NOMO-1 treated with DMSO at 0.1 percent for 48 hours (cell line): Measurements from ENCODE around the gene IL15.
A peak's percentile ranks its signal among the peaks of the same experiment; 100 is the strongest.
"Not testable (repeated sequence)": the region's sequence is repeated elsewhere in the genome, so short reads cannot be mapped to it uniquely, and the experiment has no call there.

Source experiments
- DNase-seq: peaks from one replicate; lab custom pipeline; 2025; ENCODE audit not compliant: unreplicated experiment; lab: John Stamatoyannopoulos, UW

IL15 gene

DNA sequence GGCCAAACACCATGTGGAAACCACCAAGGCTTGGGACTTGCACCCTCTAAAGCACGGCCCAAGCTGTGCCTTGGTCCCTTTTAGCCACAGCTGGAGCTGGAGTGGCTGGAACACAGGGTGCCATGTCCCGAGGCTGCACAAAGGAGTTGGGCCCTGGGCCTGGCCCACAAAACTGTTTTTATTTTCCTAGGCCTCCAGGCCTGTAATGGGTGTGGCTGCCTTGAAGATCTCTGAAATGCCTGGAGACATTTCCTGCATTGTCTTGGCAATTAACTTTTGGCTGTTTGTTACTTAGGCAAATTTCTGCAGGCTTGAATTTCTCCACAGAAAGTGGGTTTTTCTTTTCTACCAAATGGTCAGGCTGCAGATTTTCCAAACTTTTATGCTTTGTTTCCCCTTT lies 55.7 kb downstream of the IL15 start:
- no peak for DNase-seq

DNA sequence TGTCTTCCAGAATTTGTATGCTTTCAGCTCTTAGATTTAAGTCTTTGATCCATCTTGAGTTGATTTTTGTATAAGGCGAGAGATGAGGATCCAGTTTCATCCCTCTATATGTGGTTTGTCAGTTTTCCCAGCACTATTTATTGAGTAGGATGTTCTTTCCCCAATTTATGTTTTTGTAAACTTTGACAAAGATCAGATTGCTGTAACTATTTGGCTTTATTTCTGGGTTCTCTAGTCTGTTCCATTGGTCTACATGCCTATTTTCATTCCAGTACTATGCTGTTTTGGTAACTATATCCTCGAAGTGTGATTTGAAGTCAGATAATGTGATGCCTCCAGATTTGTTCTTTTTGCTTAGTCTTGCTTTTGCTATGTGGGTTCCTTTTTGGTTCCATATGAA lies 60.7 kb downstream of the IL15 start:
- no peak for DNase-seq

DNA sequence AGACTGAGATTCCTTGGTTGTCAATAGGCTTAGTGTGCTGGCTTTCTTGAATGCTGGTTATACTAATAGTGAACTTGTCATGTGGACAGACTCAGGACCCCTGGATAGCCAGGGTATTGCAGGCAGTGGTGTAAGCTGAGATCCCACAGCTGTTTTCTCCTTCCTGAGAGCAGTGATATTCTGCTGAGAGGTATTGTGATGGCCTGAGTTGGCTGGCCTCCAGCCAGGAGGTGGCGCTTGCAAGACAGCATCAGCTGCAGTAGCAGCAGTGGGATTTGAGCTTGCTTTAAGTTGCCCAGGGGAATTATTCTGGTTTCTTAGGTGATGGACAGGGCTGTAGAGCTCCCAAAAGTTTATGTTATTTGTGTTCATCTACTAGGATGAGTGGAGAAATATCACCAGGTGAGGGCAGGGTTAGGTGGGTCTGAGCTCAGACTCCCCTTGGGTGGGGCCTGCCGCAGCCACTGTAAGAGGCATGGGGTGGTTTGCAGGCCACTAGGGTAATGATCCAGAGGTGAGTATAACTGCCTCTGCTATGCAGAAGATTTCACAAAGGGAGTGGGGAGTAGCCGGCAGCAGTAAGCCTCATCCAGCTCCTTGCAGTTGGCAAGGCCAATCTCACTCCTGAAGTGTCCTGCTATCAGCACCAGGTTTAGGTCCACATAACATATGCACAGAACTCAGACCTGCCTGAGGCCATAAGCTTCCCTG lies 66.2 kb downstream of the IL15 start:
- no peak for DNase-seq

DNA sequence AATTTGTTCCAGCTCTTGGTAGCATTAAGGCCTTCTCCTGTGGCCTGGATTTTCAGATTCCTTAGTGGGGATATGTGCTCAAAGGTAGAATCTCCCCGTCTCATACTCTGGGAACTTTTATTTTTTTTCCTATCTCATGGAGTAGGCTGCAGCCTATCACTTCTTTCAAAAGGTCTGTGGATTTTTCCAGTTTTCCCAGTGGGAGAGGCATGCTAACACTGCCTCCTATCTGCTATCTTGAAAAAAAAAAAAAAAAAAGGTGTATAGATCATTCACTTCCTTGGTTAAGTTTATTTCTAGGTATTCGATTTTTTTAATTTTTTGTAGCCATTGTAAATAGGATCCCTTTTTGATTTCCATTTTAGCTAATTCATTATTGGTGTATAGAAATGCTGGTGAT lies 67.1 kb downstream of the IL15 start:
- no peak for DNase-seq

DNA sequence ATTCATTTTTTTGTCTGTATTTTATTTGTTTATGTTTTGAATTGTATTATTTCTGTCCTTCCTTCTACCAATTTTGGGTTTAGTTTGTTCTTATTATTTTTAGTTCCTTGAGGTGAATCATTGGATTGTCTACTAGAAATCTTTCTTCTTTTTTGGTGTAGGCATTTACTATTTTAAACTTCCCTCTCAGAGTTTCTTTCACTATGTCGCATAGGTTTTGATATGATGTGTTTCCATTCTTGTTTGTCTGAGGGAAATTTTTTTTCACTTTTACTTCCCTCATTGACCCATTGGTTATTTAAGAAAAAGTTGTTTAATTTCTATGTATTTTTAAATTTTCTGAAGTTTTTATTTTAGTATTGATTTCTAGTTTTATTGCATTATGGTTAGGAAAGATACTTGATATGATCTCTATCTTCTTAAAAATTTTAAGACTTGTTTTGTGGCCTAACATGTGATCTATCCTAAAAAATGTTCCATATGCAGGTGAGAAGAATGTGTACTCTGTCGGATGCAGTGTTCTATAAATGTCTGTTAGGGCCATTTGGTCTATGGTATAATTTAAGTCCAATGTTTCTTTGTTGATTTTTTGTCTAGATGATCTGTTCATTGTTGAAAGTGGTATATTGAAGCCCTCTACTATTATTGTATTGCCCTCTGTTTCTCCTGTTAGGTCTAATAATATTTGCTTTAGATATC lies 68.8 kb downstream of the IL15 start:
- DNase-seq: no peak

DNA sequence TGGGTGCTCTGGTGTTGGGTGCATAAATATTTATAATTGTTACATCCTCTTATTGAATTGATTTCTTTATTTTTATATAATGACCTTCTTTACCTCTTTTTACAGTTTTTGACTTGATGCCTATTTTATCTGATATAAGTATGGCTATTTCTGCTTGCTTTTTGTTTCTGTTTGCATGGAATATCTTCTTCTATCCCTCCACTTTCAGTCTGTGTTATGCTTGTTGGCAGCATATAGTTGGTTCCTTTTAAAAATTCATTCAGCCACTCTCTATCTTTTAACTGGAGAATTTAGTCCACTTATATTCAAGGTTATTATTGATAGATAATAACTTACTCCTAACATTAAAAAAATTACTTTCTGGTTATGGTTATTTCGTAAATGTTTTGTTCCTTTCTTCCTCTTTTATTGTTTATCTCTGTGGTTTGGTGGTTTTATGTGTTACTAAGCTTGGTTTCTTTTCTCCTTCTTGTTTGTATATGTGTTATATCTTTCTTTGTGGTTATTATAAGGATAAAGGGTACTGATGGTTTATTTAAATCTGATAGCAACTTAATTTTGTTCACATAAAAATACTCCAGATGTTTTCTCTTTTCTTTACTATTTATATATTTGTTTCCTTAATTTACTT lies 69.5 kb downstream of the IL15 start:
- peak; percentile 14 for DNase-seq

DNA sequence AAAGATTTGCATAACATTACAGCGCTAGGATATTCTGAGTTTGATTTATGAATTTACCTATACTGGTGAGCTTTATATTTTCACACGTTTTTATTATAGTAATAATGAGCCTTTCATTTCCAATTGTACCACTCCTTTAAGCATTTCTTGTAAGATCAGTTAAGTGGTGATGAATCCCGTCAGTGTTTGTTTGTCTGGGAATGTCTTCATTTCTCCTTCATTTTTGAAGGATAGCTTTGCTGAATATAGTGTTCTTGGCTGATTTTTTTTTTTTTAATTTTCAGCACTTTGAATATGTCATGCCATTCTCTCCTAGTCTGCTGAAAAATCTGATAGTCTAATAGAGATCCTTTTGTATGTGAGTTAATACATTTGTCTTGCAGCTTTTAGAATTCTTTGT lies 70.1 kb downstream of the IL15 start:
- DNase-seq: no peak

DNA sequence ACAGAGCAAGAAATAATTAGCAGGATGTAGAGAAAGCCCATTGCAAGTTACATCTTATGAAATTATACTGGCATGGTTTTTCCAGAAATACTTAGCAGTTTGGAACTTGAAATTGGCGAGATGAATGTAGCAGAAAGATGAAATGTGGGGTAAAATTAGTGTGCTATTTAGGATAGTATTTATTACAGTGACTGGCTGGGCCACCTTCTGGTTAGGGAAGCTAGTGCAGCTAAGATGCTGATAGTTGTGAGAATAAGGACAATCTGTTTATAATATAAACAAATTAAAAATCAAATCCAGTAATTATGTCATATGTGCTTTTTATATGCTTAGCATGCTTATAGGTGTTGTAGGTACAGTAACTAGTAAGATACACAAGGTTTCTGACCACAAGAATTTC lies 74.8 kb downstream of the IL15 start:
- DNase-seq: no peak

DNA sequence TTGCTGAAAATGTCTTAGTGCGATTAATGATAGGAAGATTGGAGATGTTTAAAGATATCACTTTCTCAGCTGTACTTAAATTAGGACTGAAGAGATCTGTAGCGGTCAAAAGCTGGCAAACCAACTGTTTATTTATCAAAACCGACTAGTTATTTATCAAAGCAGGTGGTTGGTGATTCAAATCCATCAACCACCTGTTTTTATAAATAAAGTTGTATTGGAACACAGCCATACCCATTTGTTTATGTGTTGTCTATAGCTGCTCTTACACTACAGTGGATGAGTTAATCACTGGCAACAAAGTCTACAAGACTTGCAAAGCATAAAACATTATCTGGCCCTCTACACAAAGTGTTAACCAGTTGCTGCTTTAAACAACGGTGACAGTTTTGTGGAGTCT lies 76.8 kb downstream of the IL15 start:
- no peak for DNase-seq

DNA sequence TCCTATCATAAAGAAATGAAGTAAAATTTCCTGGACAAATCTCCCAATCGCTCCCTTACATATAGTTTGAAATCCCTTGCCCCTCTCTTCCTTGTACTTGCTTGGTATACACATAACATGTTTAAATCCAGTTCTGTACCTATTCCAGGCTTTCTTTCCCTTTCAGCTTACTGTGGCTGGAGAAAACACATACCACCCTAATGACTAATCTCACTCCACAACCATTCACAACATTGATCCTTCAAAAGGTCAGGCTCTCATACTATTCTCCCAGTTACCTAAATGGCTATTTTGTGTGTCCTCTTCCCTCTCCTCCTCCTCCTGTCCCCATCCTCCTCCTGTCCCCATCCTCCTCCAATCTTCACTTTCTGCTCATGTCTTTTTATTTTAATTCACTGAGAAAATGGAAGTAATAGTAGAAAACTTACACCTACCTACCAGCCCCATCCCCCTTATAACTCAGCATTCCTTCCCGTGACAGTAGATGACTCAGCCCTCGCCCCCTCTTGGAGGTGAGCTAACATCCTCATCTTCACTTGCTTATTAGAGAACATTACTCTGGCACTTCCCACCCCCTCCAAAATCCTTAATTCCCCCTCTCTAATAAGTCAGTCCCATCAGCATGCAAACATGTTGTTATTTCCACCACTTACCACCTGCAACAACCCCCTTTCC lies 77.5 kb downstream of the IL15 start:
- DNase-seq: no peak

DNA sequence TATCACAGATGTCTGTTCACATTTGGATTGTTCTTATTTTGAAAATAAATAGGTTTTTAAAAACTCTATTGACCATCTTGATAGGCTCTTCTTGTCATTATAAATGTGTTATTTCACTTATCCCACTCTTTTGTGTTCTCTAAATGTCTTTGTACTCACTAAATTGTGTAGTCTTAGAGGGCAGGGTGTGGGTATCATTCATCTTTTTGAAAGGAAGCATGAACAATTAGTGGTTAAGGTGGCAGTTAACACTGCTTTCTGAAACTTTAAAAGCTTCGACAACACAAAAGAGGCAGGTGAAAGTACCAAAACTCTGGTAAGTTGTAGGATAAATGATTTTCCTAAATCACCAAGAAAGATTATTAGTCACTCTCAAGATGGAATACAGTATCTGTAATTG lies 83.2 kb downstream of the IL15 start:
- DNase-seq: no peak

DNA sequence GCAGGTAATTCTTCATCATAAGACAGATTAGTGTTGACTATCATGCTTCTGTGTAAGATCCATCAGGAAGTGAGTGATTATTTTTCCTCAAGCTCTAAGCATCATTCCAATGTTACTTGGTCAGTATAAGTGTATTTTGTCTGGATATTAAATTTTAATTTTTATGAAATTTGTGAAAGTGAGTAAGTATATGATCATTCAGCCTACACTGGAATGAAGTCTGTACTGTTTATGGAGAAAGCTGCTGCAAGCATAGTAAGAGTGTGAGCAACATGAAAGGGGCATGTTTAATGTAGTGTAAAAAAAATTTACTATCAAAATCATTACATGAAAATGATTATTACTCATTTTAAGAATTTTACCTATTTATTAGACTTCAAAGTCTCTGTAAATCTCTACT lies 84.8 kb downstream of the IL15 start:
- no peak for DNase-seq

DNA sequence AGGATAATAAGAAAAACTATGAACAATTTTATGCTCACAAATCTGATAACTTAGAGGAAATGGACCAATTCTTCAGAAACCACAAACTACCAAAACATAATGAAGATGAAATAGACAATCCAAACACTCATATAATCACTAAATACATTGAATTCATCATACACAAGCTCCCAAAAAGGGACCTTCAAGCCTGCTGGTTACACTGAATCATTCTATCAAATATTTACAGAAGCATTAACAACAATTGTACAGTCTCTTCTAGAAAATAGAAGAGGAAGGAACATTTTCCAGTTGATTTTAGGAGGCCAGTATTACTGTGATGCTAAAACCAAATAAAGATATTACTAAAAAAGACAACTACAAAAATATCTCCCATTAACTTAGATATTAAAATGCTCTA lies 88.3 kb downstream of the IL15 start:
- DNase-seq: no peak

DNA sequence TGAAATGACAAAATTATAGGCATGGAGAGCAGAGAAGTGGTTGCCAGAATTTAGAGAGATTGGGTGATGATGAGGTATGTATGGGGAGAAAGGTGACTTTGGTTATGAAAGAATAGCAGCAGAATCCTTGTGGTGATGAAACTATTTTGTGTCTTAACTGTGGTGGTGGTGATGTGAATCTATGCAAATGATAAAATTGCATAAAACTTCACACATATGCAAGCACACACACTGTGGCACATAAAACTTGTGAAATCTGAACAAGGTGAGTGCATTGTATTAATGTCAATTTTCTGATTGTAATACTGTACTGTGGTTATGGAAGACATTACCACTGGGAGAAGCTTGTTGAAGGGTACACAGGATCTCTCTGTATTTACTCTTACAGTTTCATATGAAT lies 91.0 kb downstream of the IL15 start:
- DNase-seq: no peak

DNA sequence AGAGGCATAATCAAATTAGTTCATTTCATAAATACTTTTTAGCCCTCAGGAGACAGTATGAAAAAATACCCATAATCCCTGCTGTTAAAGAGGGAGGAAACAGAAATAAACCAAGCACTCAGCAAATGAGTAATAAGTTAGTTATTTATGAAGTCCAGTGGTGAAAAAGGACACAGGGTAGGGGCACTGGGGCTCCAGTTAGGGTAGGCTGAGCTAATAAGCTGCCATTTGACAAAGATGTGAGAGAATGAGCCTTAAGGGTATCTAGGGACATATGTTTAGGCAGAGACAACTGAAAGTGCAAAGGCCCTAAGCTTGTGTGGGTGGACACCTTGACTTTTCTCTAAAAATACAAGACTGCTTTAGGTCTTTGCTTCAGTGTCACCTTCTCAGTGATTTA lies 94.4 kb downstream of the IL15 start:
- DNase-seq: no peak

DNA sequence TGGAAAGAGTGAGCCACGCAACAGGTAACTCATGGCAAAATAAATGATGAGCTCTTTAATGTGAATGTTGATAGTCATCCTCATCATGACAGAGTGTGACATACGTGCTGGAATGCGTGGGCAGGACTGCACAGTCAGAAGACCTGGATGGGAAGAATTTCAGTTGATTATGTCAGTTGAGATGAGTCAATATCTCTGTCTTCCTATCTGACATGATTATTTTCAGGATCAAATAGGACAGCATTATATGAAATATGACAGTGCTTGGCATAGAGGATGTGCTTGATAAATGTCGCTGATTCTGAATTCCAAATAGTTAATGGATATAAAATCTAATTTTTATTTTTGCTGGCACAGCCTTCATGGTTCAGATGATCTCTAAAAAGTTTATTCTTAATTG lies 95.1 kb downstream of the IL15 start:
- DNase-seq: no peak

DNA sequence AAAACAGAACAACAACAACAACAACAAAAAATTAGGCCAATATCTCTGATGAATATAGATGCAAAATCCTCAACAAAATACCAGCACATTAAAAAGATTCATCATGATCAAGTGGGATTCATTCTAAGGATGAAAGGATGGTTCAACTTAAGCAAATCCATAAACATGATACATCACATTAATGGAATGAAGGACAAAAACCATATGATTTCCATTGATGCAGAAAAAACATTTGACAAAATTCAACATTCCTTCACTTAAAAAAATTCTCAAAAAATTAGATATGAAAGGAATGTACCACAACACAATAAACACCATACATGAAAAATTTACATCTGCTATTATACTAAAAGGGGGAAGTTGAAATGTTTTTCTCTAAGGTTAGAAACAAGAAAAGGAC lies 103.3 kb downstream of the IL15 start:
- DNase-seq: no peak

DNA sequence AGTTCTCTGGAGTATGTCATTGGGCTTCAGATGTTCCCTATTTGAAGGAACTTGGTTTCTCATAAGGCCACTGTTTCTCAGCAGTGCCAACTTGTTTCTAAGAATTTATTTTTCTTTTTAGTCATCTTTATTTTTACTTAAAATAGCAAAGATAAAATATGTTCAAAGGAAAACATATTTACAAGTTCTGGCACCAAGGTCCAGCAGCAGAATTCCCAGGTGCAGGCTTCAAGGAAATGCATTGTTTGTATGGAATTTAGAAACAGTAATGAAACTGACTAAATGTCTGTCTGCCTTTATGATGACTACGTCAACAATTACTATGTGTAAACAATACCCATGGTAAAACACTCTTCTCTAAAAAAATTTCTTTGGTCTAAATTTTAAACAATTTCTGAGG lies 109.6 kb downstream of the IL15 start:
- DNase-seq: no peak

DNA sequence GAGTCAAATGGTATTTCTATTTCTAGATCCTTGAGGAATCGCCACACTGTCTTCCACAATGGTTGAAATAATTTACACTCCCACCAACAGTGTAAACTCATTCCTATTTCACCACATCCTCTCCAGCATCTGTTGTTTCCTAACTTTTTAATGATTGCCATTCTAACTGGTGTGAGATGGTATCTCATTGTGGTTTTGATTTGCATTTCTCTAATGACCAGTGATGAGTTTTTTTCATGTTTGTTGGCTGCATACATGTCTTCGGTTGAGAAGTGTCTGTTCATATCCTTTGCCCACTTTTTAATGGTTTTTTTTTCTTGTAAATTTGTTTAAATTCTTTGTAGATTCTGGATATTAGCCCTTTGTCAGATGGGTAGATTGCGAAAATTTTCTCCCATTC lies 115.4 kb downstream of the IL15 start:
- DNase-seq: not testable (repeated sequence)

DNA sequence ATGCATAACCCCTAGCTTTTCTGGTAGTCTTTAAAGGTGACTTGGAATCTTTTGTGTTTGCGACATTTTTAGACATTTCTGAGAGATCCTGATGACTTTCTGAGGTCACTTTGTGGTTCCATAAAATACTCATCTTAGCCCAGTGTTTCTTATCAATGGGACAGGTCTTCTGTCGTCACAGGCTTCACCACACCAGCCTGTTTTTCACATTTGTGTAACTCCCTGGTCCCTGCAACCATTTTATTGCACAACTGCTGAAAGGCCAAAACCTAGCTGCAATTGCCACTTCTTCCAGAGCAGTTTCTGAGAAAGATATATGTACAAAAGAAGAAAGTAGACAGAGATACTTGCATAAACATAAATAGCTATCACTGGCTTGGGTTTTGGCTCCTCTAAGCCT lies 120.9 kb downstream of the IL15 start:
- no peak for DNase-seq

DNA sequence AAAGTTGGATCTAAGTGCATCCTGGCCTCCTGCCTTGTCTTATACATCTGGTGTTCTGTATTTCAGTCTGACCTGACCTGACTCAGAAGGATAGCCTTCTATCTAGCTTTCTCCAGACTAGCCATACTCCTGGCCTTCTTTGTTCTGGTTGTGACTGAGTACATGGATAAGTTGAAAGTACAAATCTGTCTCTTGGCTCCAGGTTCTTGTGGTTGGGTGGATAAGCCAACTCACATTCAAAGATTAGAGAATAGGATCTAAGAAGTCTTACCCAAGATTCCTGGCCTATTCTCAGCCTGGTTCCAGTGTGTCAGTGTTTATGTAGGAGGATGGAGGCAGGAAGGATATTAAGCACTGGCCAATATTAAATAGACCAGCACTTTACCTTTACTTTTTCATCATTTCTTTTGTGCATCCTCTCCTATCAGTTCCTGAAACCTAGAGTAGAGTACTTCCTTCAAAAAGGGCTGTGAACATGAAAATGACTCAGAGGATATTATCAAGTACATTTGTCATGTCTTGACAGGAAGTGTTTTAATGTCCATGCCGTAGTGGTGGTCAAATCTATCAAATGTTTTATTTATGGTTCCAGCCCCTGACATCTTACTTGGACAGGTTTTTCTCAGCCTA lies 123.5 kb downstream of the IL15 start:
- no peak for DNase-seq

DNA sequence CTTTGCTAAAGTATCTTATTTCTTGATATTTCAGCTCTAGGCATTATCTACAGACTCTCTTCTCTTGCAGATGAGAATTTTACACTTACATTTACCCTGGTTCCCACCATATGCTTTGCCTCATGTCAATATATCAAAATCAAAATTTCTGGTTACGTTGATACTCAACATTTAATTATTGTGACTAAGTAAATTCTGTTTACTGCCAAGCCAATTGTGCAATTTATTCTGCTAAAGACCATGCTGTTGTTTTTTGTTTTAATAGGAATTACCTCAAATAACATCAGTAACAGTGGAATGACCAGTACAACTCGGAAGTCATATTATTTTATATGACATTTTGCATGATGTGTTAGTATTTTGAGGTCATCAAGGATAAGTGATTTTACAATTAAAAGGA lies 125.5 kb downstream of the IL15 start:
- no peak for DNase-seq
